Heart left ventricle (tissue), 13 donors: ENCODE results near the gene SPCS3.

Experiments
- CTCF ChIP-seq, 12 donors: fragments of 200-600 bp; sonication (generic) in 4 of 12; IDR thresholded peaks; one replicate each; pipeline versions ENCODE4 v1.5.0 to v1.8.0; 2018 to 2022; ENCODE audit warnings: antibody characterized with exemption in 12 of 12, mild to moderate bottlenecking in 5 of 12
- POLR2A ChIP-seq, 2 donors: fragments of 450-650 bp; IDR thresholded peaks; one replicate each; pipeline ENCODE4 v1.6.1; 2017; ENCODE audit warnings: antibody characterized with exemption in 2 of 2, mild to moderate bottlenecking in 2 of 2, moderate library complexity in 2 of 2
- donor health status: ischemic (EF 13 %, LVEDD 7.1; RV severe dilation, severe dysfunction).
- donor health status: DM: no; HTN: yes; CAD: no.
- donor health status: DM: no; HTN: no; CAD: no.
- donor health status: ischemic (EF 25% LVEDD 6.9; RV normal size, moderate dysfunction).
- donor health status: ischemic (EF 25% LVEDD 5.7; RV mildly dilated, moderate dysfunction).
- donor health status: ischemic (EF 35%, LVEDD 5.7; RV mildly dilated, moderate dysfunction).
- donor health status: nonischemic (EF 11% LVEDD 7.7; RV severe dilation, severe dysfunction).
- donor health status: DM: yes; HTN: yes; CAD: no.
- donor health status: PGD.
- donor health status: ischemic (EF 29% LVEDD 5.4; RV normal size, mild dysfunction).
- donor health status: nonischemic (EF 23%, LVEDD 6.1; RV moderate dilation, normal function).

GRCh38 chr4:176270669-176271068, 49.1 kb upstream of the SPCS3 start:
- TF ChIP-seq CTCF (IDR thresholded peaks at IDR 0.05) = no peak
- TF ChIP-seq POLR2A (IDR thresholded peaks at IDR 0.05) = no peak
